Midbrain (tissue), 1 donor: Measurements from ENCODE around the gene MGA.
A peak's percentile ranks its signal among the peaks of the same experiment; 100 is the strongest.
"Not testable (repeated sequence)": the region's sequence is repeated elsewhere in the genome, so short reads cannot be mapped to it uniquely, and the experiment has no call there.

Experiments used
- DNase-seq: peaks from one replicate; lab custom pipeline; 2025; lab: John Stamatoyannopoulos, UW

The MGA gene

GRCh38 chr15:41714291-41714690, 54.1 kb downstream of the MGA start:
- DNase-seq: no peak

- no peak for DNase-seq
These were observed 56.7 kb downstream of the MGA start for GRCh38 chr15:41716864-41717263.

DNA sequence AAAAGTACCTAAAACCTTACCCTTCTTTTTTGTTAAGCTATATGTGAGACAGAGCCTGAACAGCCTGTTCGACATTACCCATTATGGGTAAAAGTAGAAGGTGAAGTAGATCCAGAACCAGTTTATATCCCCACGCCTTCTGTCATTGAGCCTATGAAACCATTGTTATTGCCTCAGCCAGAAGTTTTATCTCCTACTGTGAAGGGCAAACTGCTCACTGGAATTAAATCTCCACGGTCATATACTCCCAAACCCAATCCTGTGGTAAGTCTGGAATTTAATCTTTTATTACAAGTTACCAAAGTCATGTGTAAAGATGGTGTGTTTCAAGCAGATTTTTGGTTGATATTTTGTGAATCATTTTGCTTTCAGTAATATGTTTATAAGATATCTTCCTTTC, 66.9 kb downstream of the MGA start:
- DNase-seq: no peak

- DNase-seq: not testable (repeated sequence)
These were observed 67.9 kb downstream of the MGA start for GRCh38 chr15:41728061-41728460.

DNA sequence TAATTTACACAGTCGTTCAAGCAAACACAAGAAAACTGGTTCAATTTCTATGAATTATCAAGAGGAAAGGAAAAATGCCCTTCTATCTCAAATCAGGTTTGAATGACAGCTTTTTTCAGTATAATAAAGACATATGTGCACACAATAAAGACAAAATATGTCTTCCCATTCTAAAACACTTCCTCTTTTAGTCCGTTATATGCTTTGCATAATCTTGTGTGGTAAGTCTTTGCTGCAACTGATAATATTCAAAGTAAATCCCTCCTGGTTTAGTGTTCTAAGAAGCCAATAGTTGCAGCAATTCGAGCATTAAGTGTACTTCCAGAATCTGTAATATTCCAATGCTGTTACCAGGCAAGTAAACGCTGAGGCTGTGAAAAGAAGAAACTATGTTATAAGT, 70.3 kb downstream of the MGA start:
- no peak for DNase-seq

GRCh38 chr15:41732483-41732882, 72.3 kb downstream of the MGA start:
- DNase-seq: no peak

- DNase-seq: no peak
These were observed 73.9 kb downstream of the MGA start for GRCh38 chr15:41734079-41734478.

DNA sequence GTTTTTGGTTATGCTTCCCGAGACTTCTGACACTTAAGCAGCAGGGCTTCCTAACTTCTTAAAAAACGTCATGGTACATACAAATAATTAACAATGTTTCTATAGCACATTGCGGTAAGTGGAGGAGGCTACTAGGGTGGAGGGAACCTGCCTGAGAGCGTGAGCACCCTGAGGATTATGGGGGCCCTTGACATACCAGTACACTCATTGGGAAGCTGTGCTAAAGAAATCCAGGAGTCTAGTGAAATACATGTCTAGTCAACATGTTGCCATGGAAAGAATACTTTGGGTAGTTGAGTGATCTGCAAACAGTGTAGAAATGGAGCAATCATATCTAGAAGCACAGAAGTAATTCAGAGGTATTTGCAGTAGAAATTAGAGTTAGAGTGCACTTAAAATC, 74.8 kb downstream of the MGA start:
- DNase-seq: no peak

GRCh38 chr15:41735492-41735891, 75.3 kb downstream of the MGA start:
- not testable (repeated sequence) for DNase-seq

DNA sequence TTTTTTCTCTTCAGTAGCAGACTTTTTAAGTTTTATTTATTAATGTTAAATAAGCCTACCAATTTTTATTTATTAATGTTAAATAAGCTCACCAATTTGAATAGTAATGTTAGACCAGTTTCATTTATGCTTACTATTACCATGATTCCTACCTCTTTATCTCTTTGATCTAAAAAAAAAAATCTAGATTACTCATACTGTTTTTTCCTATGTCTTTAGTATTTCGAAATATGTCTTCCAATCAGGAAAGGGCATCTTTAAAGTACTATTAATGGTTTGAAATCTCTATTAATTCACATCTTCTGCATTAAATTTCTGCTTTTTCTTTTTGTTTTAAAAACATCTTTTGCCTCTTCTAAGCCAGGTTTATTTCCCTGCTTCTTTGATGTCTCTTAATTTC, 86.6 kb downstream of the MGA start:
- DNase-seq: no peak

GRCh38 chr15:41756198-41756597, 96.0 kb downstream of the MGA start:
- DNase-seq: no peak

- DNase-seq: peak; percentile 59
These were observed 112.6 kb downstream of the MGA start for GRCh38 chr15:41772720-41773331.

DNA sequence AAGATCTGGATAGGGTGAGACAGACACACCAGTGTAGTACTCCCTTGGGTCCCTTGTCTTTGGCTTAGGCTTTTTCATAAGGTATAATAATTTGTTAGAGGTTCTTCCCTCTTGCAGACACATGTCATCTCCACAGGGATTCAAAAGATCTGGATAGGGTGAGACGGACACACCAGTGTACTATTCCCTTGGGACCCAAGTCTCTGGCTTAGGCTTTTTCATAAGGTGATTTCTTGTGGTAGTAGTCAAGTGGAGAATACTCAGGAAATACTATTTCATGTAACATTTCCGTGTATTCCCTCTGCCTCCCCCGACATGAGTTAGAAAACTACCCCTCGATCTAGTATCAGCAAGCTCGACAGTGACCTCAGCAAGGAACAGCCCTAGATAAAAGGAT, 113.1 kb downstream of the MGA start:
- DNase-seq: no peak

GRCh38 chr15:41773729-41774061, 113.5 kb downstream of the MGA start:
- DNase-seq: no peak

DNA sequence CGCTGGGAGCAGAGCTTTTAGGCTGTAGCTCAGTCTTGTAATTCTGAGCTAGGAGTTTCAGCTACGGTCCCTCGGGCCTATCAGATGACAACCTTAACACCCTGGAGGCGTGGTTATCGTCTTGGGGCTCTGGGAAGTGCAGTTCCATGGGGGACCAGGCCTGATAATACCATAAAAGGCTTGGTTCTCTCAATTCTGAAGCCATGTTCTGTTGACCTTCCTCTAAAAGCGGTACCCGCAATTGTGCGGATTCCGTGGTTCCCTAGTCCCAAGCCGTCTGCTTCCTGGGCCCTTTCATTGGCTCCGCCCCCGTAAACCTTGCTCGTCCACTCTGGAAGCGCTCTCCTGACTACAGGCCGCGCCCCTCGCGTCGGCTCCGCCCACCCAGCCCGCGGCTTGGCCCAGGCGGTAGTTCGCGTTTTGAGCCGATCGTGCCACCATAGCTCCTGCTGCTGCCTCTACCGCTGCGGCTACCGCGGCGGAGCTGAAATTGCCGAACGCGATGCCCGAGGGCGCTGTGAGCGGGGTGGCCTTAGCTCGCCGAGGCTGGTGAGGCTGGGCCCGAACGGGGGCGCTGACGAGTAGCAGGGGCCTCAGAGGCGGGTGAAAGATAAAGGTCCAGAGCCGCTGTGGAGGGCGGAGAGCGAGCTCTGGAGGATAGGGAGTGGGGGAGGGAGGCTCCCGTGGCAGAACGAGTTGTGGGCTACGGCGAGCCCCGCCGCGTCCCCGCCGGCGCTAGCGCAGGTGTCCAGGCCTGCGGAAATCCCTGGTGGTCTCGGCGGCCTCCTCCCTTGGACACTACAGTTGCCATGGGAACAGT, 114.1 kb downstream of the MGA start, which contains the start of gene MAPKBP1:
Gene MAPKBP1, plus strand, starts transcription at position 423 of the 820 bp plus-strand sequence. CDS start 792 bp downstream, outside the sequence.
- peak; percentile 99 for DNase-seq

- DNase-seq: no peak
These were observed 114.7 kb downstream of the MGA start for GRCh38 chr15:41774882-41775417.

GRCh38 chr15:41775651-41776050, 115.4 kb downstream of the MGA start:
- no peak for DNase-seq

DNA sequence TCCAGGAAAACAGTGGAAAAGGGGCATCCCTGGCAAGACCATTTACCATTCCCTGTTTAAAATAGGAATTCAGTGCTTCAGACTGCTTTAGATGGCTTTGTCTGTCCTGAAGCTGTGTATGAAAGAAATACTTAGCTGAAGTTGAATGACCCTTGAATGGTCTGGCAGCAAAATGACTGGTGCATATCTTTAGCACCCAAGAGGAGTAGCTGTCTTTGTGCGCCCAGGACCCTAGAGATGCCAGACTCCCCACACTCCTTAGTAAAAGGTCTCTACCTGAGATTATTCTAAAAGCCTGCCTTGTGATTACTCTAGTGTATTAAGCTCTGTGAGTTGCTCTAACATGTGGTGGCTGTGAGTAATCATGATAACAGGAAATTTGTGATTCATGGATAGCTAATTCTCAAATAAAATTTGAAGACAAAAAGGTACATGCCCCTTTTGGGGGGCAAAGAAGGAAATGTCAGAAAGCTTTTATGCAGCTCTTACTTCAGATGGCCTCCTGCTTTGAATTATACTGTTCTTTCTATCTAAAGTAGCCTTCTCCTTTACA, 117.3 kb downstream of the MGA start:
- no peak for DNase-seq

DNA sequence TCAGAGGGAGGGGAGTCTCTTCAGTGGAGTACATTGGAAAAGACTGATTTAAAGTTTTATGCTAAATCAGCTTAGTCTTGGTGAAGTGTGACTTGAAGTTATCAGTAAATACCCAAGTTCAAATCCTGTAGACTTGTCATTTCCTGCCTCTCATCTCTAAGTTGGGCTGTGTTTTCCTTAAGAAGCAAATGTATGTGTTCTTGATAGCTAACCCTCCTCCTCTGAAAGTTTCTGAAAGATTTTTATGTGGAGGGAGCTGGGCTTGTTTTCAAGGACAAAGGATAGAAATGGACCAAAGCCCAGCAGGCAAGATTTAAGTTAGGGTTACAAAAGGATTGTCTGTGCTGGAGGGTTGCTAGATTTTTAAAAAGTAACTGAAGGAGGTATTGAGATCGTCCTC, 118.3 kb downstream of the MGA start:
- DNase-seq: no peak

GRCh38 chr15:41779662-41780157, 119.5 kb downstream of the MGA start:
- DNase-seq: no peak

- no peak for DNase-seq
These were observed 120.1 kb downstream of the MGA start for GRCh38 chr15:41780266-41780665.

- DNase-seq: no peak
These were observed 120.5 kb downstream of the MGA start for GRCh38 chr15:41780727-41781126.
